Osteoblast (primary cell): ENCODE results near the gene STIL. TPM values are rescaled to one million over a fixed set of nuclear protein-coding genes. Genes with fewer than 3 reads are reported as not detected.

Experiments
- DNase-seq: peaks from one replicate; pipeline ENCODE4 v3.0.0; 2011; ENCODE audit warnings: low spot score, mixed read lengths; ENCODE audit not compliant: insufficient read length; ENCODE audit errors: missing footprints
- H2AFZ ChIP-seq: 2 replicates; pipeline ENCODE4 v1.6.0; 2011; ENCODE audit warnings: mild to moderate bottlenecking, low read length
- H3K27ac ChIP-seq: 2 replicates; pipeline ENCODE4 v1.5.1; 2011; ENCODE audit warnings: mild to moderate bottlenecking, low read depth, low read length, moderate library complexity
- H3K27me3 ChIP-seq: 2 replicates; pipeline ENCODE4 v1.6.0; 2012; ENCODE audit warnings: mild to moderate bottlenecking, control low read depth, inconsistent platforms, low read length, moderate library complexity; ENCODE audit not compliant: insufficient read depth
- H3K36me3 ChIP-seq: 2 replicates; pipeline ENCODE4 v1.5.1; 2011; ENCODE audit warnings: mild to moderate bottlenecking, low read length, control low read depth, moderate library complexity; ENCODE audit not compliant: insufficient read depth
- H3K4me1 ChIP-seq: 2 replicates; pipeline ENCODE4 v1.5.1; 2011; ENCODE audit warnings: mild to moderate bottlenecking, low read length, control low read depth, moderate library complexity; ENCODE audit not compliant: insufficient read depth
- H3K4me2 ChIP-seq: 2 replicates; pipeline ENCODE4 v1.6.0; 2011; ENCODE audit warnings: mild to moderate bottlenecking, low read length; ENCODE audit not compliant: insufficient read depth
- H3K4me3 ChIP-seq: fragments of 200-600 bp; sonication (generic); 3 replicates; pipeline ENCODE4 v1.5.1; 2012; ENCODE audit warnings: mild to moderate bottlenecking, low read length, inconsistent platforms; ENCODE audit not compliant: insufficient read depth
- H3K79me2 ChIP-seq: 2 replicates; pipeline ENCODE4 v1.6.0; 2012; ENCODE audit warnings: mild to moderate bottlenecking, low read length, control low read depth, inconsistent platforms; ENCODE audit not compliant: insufficient read depth
- H3K9me3 ChIP-seq: 2 replicates; pipeline ENCODE4 v1.5.1; 2011; ENCODE audit warnings: low read depth, low read length, control low read depth
- H4K20me1 ChIP-seq: 2 replicates; pipeline ENCODE4 v1.6.0; 2012; ENCODE audit warnings: mild to moderate bottlenecking, low read length, control low read depth; ENCODE audit not compliant: insufficient read depth
- CTCF ChIP-seq: IDR thresholded peaks from 2 replicates; pipeline ENCODE4 v1.5.1; 2011; ENCODE audit warnings: mild to moderate bottlenecking, low read depth, low read length, moderate library complexity; ENCODE audit errors: extremely low read depth
- total RNA-seq: library from RNA; depleted of rRNA; stranded (reverse); fragments of >200 nt; gene quantifications from 2 replicates; pipeline ENCODE4 v1.2.3, GENCODE V29; 2012

STIL gene
- total RNA-seq, 1 donor = 4.0 TPM

GRCh38 chr1:47213230-47213963 is 100.5 kb downstream of the STIL start:
- Histone ChIP-seq H3K27ac (no peak overlapping the region), H4K20me1 (no peaks in the 10 kb centered on the region), H3K4me3 (no peak overlapping the region), H3K79me2 (no peaks in the 10 kb centered on the region), H3K36me3 (no peaks in the 10 kb centered on the region), H3K4me1 (no peaks in the 10 kb centered on the region), H3K27me3 (no peaks in the 10 kb centered on the region), H3K9me3 (no peaks in the 10 kb centered on the region), H2AFZ (no peak overlapping the region), H3K4me2 (no peak overlapping the region)
- DNase-seq = no peak
- TF ChIP-seq CTCF = no peak

GRCh38 chr1:47212636-47213229 is 101.2 kb downstream of the STIL start:
- Histone ChIP-seq H3K27me3 (no peaks in the 10 kb centered on the region), H3K4me1 (no peaks in the 10 kb centered on the region), H2AFZ (no peak overlapping the region), H3K4me3 (no peak overlapping the region), H4K20me1 (no peaks in the 10 kb centered on the region), H3K9me3 (no peaks in the 10 kb centered on the region), H3K36me3 (no peaks in the 10 kb centered on the region), H3K79me2 (no peaks in the 10 kb centered on the region), H3K27ac (no peak overlapping the region), H3K4me2 (no peak overlapping the region)
- no peak for TF ChIP-seq CTCF
- DNase-seq = no peak

- TF ChIP-seq CTCF = no peak
Observed at GRCh38 chr1:47211796-47212269, 102.1 kb downstream of the STIL start.

GRCh38 chr1:47210666-47211065 is 103.3 kb downstream of the STIL start:
- Histone ChIP-seq H3K4me1 (no peaks in the 10 kb centered on the region), H3K79me2 (no peaks in the 10 kb centered on the region), H3K4me2 (no peak overlapping the region), H2AFZ (no peak overlapping the region), H3K4me3 (no peak overlapping the region), H3K9me3 (no peaks in the 10 kb centered on the region), H3K27me3 (peaks cover under 1% of the 10 kb centered on the region), H3K36me3 (no peaks in the 10 kb centered on the region), H4K20me1 (no peaks in the 10 kb centered on the region), H3K27ac (no peak overlapping the region)
- peak; percentile 36 for DNase-seq
- no peak for TF ChIP-seq CTCF

More at GRCh38 chr1:47211796-47212269, 102.1 kb downstream of the STIL start:
- H3K36me3 ChIP-seq = no peaks in the 10 kb centered on the region
- no peak overlapping the region for H2AFZ ChIP-seq
- H3K4me1 ChIP-seq = no peaks in the 10 kb centered on the region
- no peaks in the 10 kb centered on the region for H4K20me1 ChIP-seq
- H3K4me3 ChIP-seq = no peak overlapping the region
- H3K4me2 ChIP-seq = no peak overlapping the region
- no peaks in the 10 kb centered on the region for H3K79me2 ChIP-seq
- no peaks in the 10 kb centered on the region for H3K27me3 ChIP-seq
- H3K27ac ChIP-seq = no peak overlapping the region
- no peaks in the 10 kb centered on the region for H3K9me3 ChIP-seq
- no peak for DNase-seq
